Stimulated activated CD4-positive, alpha-beta T cell treated with anti-CD3 and anti-CD28 coated beads, TNF-alpha, amount 100 ng/mL, for 4 hours (primary cell): ENCODE results near the gene KRTAP5-5.
"Not testable (repeated sequence)": the region's sequence is repeated elsewhere in the genome, so short reads cannot be mapped to it uniquely, and the experiment has no call there.

Experiments used
- DNase-seq, 3 experiments: peaks; one replicate each; pipeline ENCODE4 v3.0.0-alpha.2; 2020; ENCODE audit warnings: low read depth in 3 of 3

The KRTAP5-5 gene, protein sequence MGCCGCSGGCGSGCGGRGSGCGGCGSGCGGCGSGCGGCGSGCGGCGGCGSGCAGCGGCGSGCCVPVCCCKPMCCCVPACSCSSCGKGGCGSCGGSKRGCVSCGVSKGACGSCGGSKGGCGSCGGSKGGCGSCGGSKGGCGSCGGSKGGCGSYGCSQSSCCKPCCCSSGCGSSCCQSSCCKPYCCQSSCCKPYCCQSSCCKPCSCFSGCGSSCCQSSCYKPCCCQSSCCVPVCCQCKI

DNA sequence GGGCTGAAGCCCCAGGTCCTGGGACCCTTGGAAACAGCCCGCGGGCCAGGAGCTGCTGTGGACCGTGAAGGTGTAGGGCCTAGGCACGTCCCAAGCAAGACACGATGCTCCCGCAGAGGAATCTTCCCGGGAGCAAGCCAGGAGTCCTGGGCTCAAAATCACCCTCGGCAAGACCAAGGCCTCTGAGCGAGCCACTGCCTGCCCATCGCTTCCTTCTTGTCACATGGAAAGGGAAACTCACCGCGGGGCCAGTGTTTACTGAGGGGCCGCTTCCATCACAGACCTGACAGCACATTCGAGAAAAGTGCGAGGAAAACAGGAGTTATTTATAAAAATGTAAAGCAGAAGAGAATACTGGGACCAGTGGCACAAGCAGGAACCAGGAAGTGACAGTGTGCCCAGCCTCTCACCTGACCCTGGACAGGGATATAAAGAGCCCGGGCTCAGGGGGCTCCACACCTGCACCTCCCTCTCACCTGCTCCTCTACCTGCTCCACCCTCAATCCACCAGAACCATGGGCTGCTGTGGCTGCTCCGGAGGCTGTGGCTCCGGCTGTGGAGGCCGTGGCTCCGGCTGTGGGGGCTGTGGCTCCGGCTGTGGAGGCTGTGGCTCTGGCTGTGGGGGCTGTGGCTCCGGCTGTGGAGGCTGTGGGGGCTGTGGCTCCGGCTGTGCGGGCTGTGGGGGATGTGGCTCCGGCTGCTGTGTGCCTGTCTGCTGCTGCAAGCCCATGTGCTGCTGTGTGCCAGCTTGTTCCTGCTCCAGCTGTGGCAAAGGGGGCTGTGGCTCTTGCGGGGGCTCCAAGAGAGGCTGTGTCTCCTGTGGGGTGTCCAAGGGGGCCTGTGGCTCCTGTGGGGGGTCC lies at the start of gene KRTAP5-5:
Gene KRTAP5-5, plus strand, starts transcription at position 450 of the 860 bp plus-strand sequence. Its CDS starts 66 bp downstream, at position 516.
- no peak for DNase-seq

DNA sequence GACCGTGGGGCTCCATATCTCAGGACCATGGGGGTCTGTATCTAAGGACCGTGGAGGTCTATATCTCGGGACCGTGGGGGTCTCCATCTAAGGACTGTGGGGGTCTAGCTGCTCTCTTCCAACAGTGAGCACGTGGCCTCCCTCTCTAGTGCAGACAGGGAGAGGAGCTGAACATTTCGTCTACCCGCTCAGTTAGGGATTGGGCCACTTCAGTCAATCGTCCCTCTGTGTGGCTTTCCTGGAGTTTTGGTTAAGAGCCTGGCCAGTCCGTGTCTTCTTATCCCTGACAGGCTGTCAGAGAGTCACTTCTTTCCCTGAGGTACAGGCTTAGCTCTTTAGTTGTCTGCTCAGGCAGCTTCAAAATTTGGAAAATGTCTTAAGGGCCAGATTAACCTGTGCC lies 47.6 kb upstream of the KRTAP5-5 start:
- no peak for DNase-seq

DNA sequence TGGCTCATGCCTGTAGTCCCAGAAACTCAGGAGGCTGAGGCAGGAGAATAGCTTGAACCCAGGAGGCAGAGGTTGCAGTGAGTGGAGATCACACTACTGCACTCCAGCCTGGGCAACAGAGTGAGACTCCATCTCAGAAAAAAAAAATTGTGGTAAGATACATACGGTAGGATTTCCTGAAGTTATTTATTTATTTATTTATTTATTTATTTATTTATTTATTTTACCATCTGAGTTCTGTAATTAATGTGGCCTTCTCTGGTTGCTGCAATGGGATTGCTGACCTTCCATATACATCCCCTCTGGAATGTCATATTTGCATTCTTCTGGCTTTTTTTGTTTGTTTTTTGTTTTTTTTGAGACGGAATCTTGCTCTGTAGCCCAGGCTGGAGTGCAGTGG lies 46.7 kb upstream of the KRTAP5-5 start:
- DNase-seq: not testable (repeated sequence)

DNA sequence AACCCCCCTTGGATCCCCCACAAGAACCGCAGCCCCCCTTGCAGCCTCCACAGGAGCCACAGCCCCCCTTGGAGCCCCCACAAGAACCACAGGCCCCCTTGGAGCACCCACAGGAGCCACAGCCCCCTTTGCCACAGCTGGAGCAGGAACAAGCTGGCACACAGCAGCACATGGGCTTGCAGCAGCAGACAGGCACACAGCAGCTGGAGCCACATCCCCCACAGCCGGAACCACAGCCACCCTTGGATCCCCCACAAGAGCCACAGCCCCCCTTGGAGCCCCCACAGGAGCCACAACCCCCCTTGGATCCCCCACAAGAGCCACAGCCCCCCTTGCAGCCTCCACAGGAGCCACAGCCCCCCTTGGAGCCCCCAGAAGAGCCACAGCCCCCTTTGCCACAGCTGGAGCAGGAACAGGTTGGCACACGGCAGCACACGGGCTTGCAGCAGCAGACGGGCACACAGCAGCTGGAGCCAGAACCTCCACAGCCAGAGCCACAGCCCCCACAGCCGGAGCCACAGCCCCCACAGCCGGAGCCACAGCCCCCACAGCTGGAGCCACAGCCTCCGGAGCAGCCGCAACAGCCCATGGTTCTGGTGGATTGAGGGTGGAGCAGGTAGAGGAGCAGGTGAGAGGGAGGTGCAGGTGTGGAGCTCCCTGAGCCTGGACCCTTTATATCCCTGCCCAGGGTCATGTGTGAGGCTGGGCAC lies 44.8 kb upstream of the KRTAP5-5 start, which contains the start of gene KRTAP5-1:
Gene KRTAP5-1, minus strand, starts transcription at position 623 of the 710 bp plus-strand sequence. Its CDS starts 34 bp downstream, at position 589.
- DNase-seq: not testable (repeated sequence)

DNA sequence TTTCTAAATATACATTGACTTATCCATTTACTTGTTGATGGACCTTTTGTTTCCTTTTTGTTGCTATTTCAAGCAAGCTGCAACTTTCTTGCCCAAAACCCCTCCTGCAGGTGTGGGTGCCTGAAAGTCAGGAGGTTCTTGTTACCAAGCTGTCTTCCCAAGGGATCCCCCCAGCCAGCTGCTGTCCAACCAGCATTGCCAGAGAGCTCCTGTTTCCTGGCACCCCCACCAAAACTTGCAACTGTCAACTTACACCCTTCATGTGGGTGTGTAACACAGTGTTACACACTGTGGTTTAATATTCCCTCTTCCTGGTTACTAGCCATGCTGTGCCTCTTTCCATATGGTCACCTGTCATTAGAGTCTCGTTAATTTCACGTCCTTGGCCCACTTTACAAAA lies 42.9 kb upstream of the KRTAP5-5 start:
- no peak for DNase-seq

DNA sequence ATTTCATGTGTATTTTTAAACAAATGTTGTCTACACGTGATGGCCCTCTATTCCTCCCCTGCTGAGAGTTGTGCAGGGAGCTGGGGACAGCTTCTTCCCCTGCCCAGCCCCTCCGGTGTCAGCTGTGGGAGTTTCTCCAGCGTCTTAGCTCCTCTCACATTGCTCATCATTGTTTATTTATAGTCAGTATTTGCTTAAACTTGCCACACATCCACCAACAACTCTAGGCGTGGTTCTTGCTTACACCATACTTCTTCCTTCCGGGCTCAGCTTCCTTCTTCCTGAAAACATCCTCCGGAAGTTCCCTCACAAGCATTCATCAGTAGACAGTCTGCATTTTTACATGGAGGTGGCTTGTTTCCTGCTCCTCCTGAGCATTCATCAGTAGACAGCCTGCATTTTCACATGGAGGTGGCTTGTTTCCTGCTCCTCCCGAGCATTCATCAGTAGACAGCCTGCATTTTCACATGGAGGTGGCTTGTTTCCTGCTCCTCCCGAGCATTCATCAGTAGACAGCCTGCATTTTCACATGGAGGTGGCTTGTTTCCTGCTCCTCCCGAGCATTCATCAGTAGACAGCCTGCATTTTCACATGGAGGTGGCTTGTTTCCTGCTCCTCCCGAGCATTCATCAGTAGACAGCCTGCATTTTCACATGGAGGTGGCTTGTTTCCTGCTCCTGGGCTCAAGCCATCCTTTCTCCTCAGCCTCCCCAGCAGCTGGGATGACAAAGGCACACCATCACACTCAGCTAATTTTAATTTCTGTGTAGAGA lies 40.2 kb upstream of the KRTAP5-5 start:
- not testable (repeated sequence) for DNase-seq

DNA sequence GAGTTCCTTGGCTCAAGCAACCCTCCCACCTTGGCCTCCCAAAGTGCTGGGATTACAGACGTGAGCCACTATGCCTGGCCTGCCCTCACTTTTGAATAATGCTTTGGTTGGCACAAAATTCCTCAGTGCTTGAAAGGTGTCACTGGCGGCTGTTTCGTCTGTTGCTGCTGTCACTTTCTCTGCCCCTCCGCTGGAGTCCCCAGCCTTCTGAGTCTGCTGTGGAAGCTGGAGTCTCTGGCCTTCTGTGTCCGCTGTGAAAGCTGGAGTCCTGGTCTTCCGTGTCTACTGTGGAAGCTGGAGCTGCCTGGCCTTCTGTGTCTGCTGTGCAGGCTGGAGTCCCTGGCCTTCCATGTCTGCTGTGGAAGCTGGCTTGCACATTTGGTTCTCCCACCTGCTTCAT lies 39.6 kb upstream of the KRTAP5-5 start:
- no peak for DNase-seq

DNA sequence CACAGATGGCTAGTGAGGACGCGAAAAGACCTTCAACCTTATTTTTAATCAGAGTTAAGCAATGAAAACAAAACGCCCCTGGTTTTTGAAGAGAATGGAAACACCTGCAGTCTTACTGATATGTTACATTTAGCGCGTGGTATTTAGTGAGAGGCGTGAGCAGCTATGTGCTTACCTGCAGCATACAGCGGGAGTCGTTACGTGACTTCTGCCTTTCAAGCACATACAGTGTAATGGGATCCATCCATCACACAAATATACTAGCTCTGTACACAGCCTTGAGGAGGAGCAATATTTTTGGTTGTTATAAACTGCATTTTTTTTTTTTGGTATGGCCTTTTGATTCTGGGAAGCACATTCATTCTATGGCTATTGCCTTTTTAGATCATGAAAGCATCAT lies 36.9 kb upstream of the KRTAP5-5 start:
- DNase-seq: no peak

DNA sequence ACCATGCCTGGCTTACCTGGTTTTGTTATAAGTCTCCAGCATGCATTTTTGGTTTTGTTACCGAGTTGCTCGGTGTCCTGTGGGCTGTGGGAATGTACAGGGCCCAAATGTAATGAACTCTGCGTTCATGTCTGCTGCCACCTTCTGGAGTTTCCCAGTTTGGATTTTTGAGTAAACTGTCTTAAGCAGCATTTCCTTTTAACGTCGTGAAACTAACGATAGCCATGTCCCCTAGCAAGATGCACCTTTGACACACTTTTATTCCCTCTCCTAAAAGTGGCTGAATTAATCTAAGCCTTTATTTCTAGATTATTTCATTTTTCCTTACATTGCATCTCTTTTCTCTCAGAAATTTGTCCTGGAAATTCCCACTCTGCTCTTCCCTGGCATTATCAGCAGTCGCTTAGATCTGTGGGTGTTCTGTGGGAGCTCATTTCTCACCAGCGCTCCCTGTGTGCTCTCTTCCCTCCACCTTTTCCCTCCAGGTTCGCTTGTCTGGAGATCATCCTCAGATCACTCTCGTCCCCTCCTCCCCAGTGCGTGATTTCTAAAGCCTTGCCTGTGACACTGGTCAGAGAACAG lies 33.5 kb upstream of the KRTAP5-5 start:
- not testable (repeated sequence) for DNase-seq

DNA sequence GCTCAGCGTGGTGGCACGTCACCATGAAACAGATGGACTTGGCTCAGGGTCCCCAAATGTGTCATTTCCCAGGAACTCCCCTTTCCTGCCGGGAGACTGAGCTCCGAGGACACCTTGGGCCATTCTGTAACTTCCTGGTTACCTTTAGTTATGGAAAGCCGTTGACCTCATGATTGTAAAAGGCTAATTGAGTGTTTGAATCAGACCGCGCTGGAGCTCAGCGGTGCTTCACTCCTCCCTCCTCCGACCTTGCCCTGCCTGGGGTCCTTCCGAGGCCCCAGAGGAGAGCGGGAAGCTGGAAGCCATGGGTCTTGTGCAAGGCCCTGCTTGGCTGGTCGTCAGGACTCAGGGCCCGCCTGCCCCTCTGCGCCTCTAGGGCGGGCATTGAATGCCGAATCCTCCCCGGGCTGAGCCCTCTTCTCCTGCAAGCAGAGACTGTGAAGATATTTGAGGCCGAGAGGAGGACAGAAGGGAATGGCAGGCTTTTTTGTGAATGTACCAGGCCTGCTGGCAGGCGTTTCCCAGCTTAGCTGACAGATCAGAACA lies 32.9 kb upstream of the KRTAP5-5 start:
- DNase-seq: not testable (repeated sequence)

DNA sequence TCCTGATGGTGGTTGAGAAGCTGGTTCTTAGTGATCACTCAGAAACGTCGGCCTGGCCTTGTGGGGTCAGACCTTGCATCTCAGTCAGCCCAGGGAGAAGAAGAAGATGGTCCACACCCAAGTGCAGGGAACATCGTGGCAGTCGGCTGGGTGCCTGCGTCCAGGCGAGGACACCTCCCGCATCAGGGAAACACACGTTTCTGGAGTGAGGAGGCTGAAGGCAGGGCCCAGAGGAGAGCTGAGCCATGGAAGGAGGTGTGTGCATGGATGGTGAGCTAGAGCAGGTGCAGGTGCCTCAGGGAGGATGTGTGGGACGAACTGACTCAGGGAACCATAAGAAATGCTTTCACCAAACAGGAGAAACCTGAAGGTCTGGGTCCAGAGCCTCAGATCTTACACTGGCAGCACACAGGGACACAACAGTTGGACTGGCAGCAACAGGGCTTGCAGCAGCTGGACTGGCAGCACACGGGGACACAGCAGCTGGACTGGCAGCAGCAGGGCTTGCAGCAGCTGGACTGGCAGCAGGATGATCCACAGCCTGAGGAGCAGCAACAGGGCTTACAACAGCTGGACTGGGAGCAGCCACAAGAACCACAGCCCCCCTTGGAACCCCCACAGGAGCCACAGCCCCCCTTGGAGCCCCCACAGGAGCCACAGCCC lies 32.1 kb upstream of the KRTAP5-5 start:
- no peak for DNase-seq

DNA sequence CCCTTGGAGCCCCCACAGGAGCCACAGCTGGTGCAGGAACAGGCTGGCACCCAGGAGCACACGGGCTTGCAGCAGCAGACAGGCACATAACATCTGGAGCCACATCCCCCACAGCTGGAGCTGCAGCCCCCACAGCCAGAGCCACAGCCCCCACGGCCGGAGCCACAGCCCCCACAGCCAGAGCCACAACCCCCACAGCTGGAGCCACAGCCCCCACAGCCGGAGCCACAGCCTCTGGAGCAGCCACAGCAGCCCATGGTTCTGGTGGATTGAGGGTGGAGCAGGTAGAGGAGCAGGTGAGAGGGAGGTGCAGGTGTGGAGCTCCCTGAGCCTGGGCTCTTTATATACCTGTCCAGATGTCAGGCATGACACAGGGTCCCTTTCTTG lies 31.6 kb upstream of the KRTAP5-5 start, which contains the start of gene KRTAP5-2:
Gene KRTAP5-2, minus strand, starts transcription at position 301 of the 387 bp plus-strand sequence. Its CDS starts 44 bp downstream, at position 257.
- no peak for DNase-seq

DNA sequence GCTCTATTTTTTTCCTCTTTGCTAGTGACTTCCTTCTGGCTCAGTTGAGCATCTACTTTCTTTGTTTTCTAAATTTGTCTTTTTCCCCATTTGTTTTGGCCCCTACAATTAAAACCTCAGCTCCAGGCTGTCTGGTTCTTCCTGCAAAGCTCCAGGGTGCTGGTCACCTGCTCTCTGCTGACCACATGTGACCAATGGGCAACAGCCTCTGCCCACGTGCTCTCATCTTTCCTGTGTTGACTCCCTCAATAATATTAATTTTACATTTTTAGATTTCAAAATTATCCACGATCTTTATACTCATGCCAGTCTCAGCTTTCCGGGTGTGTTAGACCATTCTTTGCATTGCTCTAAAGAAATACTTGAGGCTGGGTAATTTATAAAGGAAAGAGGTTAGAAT lies 31.2 kb upstream of the KRTAP5-5 start:
- not testable (repeated sequence) for DNase-seq

DNA sequence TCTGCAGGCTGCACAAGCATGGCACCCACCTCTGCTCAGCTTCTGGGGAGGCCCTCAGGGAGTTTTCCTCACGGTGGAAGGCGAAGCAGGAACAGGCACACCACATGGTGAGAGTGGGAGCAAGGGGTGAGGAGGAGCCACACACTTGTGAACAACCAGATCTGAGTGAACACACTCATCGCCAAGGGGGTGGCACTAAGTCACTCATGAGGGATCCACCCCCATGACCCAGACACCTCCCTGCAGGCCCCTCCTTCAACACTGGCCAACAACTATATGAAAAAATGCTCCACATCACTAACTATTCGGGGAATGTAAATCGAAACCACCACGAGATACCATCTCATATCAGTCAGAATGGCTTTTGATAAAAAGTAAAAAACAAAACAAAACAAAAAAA lies 30.8 kb upstream of the KRTAP5-5 start:
- no peak for DNase-seq

DNA sequence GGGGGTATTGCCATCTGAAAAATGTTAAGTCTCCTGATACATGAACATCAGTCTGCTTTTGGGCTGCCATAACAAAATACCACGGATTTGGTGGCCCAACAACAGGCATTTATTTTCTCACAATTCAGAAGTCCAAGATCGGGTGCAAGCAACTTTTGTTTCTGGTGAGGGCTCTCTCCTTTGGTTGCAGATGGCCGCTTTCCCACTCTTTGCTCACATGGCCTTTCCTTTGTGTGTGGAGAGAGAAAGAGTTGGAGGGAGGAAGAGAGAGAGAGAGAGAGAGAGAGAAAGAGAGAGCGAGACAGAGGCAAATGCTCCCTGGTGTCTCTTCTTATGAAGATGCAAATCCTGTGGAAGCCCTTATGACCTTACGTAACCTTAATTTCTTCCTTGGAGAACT lies 28.9 kb upstream of the KRTAP5-5 start:
- DNase-seq: no peak

DNA sequence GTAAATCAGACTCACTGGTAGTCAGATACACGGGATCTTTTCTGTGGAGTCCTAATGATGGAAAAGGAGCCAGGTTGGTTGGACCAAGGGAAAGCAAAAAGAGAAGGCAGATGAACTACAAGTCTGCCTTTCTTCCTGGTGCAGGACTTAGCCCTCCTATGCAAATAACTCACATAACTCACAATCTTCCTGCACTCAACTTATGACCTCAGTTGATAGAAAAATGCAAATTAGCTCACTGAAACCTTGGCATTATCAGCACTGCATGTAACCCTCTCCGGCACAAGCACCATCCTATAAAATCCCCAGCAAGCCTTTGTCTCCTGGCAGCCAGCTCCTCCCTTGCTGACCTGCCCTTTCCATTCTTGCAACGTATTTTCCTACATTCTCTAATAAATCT lies 27.9 kb upstream of the KRTAP5-5 start:
- DNase-seq: not testable (repeated sequence)

DNA sequence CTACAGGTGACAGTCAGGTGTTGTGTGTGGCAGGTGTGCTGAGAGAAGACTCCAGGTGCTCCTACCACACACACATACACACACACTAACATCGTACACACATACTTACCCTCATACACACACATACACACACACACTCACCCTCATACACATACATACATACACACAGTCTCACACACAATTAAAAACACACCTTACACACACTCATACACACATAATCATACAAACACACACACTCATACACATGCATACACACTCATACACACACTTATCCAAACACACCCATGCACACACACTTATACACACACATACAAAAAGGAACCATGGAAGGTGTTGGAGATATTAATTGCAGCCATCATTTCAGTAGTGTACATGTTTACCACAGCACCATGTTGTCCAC lies 25.9 kb upstream of the KRTAP5-5 start:
- DNase-seq: no peak

DNA sequence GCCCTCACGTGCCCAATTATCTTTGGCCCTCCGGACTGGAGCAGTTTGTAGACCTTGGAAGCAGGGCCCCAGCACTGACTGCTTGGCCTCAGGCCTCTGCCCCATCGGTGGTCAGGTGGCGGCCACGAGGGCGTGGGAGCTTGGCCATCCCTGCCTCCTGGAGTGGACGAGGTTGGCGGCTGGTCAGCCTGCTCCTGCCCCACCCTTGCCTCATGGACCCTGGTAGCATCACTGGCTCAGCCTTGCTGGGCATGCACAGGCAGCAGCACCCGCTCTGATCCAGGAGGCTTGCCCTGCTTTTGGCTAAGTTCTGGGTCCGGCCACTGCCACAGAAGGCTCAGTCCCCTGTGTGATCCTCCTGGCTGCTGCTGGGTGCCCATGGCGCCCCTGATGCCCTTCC lies 25.4 kb upstream of the KRTAP5-5 start:
- no peak for DNase-seq

DNA sequence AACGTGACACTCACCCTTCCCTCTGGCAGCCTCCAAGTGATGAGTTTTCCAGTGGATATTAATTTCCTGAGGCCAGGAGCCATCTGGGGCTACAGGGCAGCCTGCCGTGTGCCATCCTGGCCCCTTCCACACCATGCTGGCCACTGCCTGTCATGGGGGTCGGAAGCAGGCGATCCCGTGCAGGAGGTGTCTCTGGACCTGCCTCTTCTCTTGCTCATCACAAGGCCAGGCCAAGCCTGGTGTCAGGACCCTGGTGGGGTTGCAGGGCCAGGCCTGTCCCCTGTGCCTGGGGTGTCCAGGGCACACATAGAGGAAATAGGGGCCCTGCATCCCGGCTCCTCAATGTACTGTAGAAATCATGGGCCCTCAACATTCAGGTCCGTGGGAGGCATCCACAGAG lies 24.9 kb upstream of the KRTAP5-5 start:
- no peak for DNase-seq

DNA sequence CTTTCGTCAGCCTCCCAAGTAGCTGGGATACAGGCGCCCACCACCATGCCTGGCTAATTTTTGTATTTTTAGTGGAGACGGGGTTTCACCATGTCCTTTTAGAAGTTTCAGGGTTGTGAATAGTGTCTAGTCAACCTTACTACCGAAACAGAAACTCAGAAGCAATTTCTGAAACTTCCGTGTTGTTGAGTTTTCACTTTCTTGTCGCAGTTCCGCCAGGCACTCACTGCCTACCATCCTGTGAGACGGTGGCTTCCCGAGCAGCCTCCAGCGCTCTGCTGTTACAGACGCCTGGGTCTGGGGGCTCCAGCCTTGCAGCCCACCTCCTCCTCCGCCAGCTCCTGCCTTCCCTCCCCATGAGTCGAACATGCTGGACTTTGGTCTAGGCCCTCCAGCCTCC lies 23.7 kb upstream of the KRTAP5-5 start:
- DNase-seq: not testable (repeated sequence)
